NCI-H2171 treated with DMSO at 0.1 percent for 48 hours (cell line): ENCODE measurements around the gene DCTN4.

ENCODE experiments used
- DNase-seq: peaks from one replicate; lab custom pipeline; 2025; lab: John Stamatoyannopoulos, UW

The DCTN4 gene

GRCh38 chr5:150670948-150671310 lies 87.9 kb downstream of the DCTN4 start:
- no peak for DNase-seq

- no peak for DNase-seq
These were observed 88.4 kb downstream of the DCTN4 start for GRCh38 chr5:150670275-150670947.

DNA sequence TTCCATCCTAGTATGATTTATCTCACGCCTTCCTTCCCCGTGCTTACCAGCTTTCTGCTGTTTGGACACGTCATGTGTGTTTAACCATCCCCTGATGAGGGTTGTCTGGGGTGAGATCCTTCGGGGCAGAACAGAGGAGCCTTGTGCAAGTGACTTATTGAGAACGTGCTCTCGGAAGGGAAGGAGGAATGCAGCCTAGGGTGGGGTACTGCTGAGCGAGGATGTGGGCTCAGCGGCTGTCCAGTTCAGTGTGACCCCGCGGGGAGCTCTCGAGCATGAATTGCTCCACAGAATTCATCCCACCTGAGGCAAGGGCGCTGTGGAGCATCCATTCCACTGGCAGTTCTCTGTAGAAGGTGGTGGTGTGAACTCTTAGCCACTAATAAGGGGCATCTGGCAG lies 93.8 kb downstream of the DCTN4 start:
- no peak for DNase-seq

DNA sequence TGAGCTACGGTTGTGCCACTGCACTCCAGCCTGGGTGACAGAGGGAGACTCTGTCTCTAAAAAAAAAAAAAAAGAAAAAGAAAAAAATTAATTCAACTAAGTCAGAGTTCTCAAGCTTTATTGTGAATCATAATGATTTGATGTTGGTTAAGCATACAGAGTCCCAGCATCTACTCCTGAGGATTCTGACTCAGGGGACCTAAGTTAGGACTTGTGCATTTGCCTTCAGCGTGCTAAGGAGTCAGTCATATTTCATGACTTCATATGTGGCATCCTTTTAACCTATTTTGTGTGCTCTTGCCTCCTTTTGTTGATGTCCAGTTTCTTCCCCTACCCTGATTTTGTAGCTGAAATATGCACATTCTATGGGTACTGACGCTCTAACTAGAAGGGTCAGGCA lies 94.9 kb downstream of the DCTN4 start:
- no peak for DNase-seq

- DNase-seq, result no peak
These were observed 95.9 kb downstream of the DCTN4 start for GRCh38 chr5:150662731-150663516.

DNA sequence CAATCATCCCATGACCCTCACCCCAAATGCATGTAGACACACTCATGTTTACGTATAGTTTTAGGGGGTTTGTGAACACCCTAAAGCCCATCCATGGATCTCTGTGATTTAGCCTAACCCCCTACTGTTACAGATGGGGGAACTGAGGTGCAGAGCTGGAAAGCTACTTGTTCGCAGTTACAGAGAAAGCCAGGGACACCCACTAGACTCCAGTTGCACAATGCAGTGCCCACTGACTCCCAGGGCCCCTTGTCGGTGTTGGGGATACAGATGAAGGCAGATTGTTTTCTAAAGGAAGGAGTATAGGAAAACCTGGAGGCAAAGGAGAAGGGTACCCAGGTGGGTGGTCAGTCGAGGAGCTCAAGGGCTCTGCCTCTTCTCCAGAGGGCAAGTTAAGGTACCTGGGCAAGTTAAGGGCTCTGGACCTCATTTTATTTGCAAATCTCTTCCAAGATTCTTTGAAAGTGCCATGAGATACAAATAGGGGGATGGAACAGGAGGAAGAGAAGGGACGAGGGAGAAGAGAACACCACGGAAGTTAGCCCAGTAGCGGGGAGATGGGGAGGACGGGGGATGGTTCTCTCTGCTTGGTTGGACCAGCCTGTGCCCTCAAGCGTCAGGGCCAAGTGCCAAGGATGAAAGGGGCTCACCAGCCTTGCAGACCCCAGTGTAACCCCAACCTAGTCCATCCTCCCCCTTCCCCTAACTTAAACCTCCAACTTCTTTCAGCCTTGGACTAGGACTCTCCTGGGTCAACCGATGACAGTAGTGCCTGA lies 96.8 kb downstream of the DCTN4 start:
- no peak for DNase-seq

DNA sequence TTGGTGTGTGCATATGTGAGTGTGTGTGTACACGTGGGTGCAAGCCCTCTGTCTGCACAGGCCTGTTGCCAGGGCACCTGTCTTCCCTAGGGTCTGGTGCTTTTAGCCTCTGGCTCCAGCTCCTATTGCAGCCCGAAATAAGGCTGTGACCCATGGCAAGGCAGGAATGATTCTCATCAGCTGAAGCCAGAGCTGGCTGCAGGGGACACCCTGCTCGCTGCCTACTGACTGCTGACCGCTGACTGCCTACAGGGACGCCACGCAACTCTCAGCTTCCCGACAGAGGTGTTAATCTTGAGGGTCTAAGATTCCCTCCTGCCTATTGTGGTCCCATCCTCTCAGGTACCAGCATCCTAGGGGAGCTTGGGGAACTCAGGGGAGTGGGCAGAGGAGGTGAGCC lies 97.7 kb downstream of the DCTN4 start, which contains the start of gene MYOZ3:
Gene MYOZ3, plus strand, starts transcription at position 166 of the 400 bp plus-strand sequence. CDS start 1,691 bp downstream, outside the sequence.
- no peak for DNase-seq

DNA sequence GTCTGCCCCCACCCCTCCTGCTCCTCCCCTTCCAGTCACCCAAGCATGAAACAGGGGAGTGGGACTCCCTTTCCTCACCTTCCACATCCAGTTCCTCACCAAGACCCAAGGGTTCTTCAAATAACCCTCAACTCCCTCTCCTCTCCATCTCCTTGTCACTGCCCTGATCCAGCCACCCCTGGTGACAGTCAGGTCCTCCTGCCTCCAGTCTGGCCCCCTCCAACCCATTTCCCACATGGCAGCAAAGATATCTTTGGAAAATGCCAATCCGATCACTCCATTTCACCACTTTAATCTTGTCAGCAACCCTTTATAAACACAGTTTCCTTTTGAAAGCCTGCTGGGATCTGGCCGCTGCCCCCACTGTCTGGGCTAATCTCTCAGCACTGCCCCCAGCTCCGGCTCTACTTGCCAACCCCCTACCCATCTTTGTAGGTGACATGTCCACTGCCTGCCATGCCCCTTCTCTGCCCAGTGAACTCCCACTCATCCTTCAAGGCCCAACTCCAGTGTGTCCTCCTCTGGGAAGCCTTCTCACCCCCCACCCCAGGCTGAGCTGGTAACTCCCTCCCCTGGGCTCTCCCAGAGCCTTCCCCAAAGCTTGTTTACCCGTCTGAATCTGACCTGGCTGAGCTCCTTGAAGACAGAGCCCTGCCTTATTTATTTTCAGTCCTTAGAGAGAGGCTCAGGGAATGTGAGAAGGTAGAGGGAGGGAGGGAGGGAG lies 98.5 kb downstream of the DCTN4 start:
- no peak for DNase-seq

DNA sequence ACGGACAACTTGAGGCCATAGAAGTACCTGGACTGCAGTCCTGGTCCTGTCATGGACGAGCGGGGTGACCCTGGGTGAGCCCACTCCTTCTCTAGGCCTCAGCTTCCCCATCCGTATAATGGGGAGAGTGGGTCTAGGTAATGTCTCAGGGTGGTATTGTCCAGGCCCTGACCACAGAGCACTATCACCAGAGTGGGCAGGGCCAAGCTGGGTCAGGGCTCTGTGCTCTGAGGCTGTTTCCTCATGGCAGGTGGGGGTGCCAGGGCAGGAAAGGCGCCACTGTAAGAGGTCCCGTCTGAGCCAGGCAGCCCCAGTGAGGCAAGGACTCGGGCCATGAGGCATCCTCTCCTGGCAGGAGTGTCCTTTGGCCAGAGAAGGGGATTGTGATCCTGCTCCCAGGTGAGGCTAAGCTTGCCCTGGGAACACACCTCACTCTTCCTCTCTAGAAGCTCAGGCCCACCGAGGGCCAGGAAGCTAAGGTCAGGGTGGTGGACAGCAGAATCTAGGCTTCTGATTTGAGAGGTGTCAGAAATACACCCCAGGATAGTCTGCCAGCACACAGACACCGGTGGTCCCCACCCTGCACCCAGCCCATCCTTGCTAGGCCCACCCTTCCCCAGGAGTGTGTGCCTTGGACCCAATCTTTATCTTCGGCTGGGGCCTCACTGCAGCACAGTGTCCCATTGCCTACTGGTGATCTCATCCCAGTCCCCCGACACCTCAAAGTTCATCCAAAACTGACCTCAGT lies 99.3 kb downstream of the DCTN4 start:
- DNase-seq, result no peak

- no peak for DNase-seq
These were observed 100.0 kb downstream of the DCTN4 start for GRCh38 chr5:150658699-150659265.
